WI38 (cell line): ENCODE data around the gene F2.

ENCODE experiments used
- H3K4me3 ChIP-seq: 2 replicates; pipeline ENCODE4 v1.5.1; 2011; ENCODE audit warnings: low read depth, mild to moderate bottlenecking, control low read depth, low read length
- CTCF ChIP-seq: IDR thresholded peaks from 2 replicates; pipeline ENCODE4 v1.5.1; 2012; ENCODE audit warnings: low read depth, mild to moderate bottlenecking, control low read depth, low read length

The F2 gene

DNA sequence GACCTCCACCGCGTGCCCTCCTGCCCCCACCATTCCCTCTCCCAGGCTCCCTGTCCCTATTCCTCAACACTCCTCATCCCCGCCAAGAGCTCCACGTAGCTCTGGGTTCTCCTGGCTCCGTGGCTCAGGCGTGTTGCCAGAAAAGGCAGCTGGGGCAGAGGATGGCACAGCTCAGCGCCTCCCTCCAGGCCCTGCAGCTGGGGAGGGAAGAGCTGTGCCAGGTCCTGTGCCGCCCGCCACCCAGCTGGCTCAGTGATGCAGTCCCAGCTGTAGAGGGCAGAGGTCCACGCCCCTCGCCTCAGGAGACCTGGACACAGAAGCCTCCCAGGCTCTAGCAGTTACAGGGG, 22.8 kb upstream of the F2 start:
- H3K4me3 ChIP-seq: no peak overlapping the region
- no peak for TF ChIP-seq CTCF

DNA sequence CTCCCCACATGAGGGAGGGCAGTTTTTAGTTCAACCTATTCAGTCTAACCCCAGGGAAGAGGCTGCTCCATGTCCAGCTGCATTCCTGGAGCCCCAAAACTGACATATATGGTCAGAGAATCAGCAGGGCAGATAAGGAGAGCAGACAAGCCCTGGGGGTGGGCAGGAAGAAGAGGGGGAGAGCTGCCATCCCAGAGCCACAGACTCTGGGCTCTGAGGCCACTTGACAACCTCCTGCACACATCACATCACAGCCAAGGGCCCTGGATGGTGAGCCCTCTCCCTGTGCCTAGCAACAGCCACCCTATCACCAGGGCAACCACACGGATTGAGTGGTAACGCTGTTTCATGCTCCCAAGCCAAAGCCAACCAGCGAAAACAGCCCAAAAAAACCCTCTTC, 21.7 kb upstream of the F2 start:
- no peak overlapping the region for H3K4me3 ChIP-seq
- TF ChIP-seq CTCF: no peak

- no peak overlapping the region for H3K4me3 ChIP-seq
- no peak for TF ChIP-seq CTCF
Observed at GRCh38 chr11:46697723-46698122, 21.3 kb upstream of the F2 start.

GRCh38 chr11:46698597-46698996, 20.4 kb upstream of the F2 start:
- no peak for TF ChIP-seq CTCF
- H3K4me3 ChIP-seq: no peak overlapping the region

- TF ChIP-seq CTCF: no peak
- H3K4me3 ChIP-seq: peak within 1 kb of the TSS; percentile 99
Observed at GRCh38 chr11:46700241-46701077, 18.6 kb upstream of the F2 start, which contains the start of the genes ARHGAP1 and ZNF408. ARHGAP1 (minus strand) TSS chr11:46700619; CDS start chr11:46696107, 4,512 bp downstream. ZNF408 (plus strand) TSS chr11:46701031; CDS start chr11:46701048, 17 bp downstream.

- TF ChIP-seq CTCF: no peak
- H3K4me3 ChIP-seq: peak overlapping the region; percentile 99
Observed at GRCh38 chr11:46701078-46701654, 17.8 kb upstream of the F2 start.

- no peak for TF ChIP-seq CTCF
Observed at GRCh38 chr11:46705070-46705688, 13.8 kb upstream of the F2 start.

More at GRCh38 chr11:46705070-46705688, 13.8 kb upstream of the F2 start:
- no peak overlapping the region for H3K4me3 ChIP-seq
